Body of pancreas (tissue), 4 donors: ENCODE results near the gene NKTR. TPM values are rescaled to one million over a fixed set of nuclear protein-coding genes. Genes with fewer than 3 reads are reported as not detected.

Source experiments
- ATAC-seq: fragments of 150-250 bp; one replicate; pipeline ENCODE4 v1.9.1; 2016
- DNase-seq, 4 donors: peaks; one replicate each; pipeline ENCODE4 v3.0.0-alpha.2; 2019
- H3K27ac ChIP-seq, 4 donors: fragments of 200-600 bp; sonication (generic); 1 replicate in 3 of 4; 2 replicates in 1 of 4; pipeline versions ENCODE4 v1.5.1 to v1.6.1; 2016 to 2019; ENCODE audit warnings: mild to moderate bottlenecking in 1 of 4, mixed read lengths in 1 of 4, moderate library complexity in 1 of 4
- H3K27me3 ChIP-seq, 2 donors: fragments of 200-600 bp; sonication (generic); one replicate each; pipeline ENCODE4 v1.6.0; 2016; ENCODE audit warnings: mild to moderate bottlenecking in 1 of 2
- H3K36me3 ChIP-seq, 2 donors: fragments of 200-600 bp; sonication (generic); replicated peaks in 1 of 2; 2 replicates each; pipeline ENCODE4 v1.5.1; 2016; ENCODE audit warnings: low read depth in 2 of 2; ENCODE audit not compliant: insufficient read depth in 1 of 2
- H3K4me1 ChIP-seq: fragments of 200-600 bp; sonication (generic); one replicate; pipeline ENCODE4 v1.6.0; 2016
- H3K4me3 ChIP-seq, 2 donors: fragments of 200-600 bp; sonication (generic); 1 replicate in 1 of 2; 2 replicates in 1 of 2; pipeline ENCODE4 v1.5.1; 2016 to 2019
- H3K9me3 ChIP-seq, 3 donors: fragments of 200-600 bp; sonication (generic); 1 replicate in 2 of 3; 2 replicates in 1 of 3; pipeline ENCODE4 v1.5.1; 2016
- POLR2A ChIP-seq, 3 donors: fragments of 450-650 bp; IDR thresholded peaks; one replicate each; pipeline ENCODE4 v1.6.1; 2016; ENCODE audit warnings: antibody characterized with exemption in 3 of 3, mild to moderate bottlenecking in 2 of 3
- WGBS, 2 donors: methylation state at CpG; one replicate each; pipeline ENCODE4 v1.1.5; 2017; 5-methylcytosine and 5-hydroxymethylcytosine counted together
- intact Hi-C: fragments of 100-400 bp; cut with DNase I; formaldehyde crosslinking; loops from one replicate; pipeline ENCODE4 v1.15.1; 2023
- total RNA-seq, 2 donors: library from RNA; depleted of rRNA; stranded (reverse); fragments of >200 nt; gene quantifications; one replicate each; pipeline ENCODE4 v1.1.0, GENCODE V29; 2016
- TF ChIP-seq, protein P1 (sequence below), 7 experiments: fragments of 450-650 bp in 4 of 7; fragments of 200-600 bp in 3 of 7; sonication (generic) in 3 of 7; IDR thresholded peaks; one replicate each; pipeline ENCODE4 v1.5.1; 2016 to 2019; ENCODE audit warnings: antibody characterized with exemption in 7 of 7

The NKTR gene
- total RNA-seq, 2 donors from 2014 or later, result 115 to 128 TPM

DNA sequence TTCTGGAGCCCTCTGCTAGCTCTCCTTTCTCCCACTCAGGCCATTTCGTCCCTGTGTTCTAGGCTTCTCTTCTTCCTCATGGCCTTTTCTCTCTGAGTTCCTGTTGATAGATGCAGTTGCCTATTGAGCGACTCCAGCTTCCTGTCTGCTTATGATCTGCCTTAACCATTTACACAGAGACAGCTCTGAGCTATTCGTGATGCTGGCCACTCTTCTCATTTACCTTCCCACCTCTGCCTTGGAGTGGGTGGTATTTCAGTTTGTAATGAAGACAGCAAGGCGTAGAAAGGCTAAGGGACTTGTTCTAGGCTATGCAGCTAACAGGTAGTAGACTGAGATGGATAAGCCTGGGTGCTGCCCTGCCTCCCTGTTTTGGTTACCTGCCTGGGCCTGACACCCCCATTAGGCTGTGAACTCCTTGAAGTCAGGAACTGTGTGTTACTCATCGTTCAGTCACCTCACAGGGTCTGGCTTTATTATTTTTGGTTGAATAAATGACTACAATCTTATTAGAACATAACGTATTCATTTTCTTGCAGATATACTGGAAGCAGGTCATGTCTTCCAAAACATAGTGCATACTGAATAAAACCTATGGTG, 40.4 kb downstream of the NKTR start:
- WGBS, 2 donors, result 86 to 91% methylated on average over 6 of the region's 6 CpGs
- H3K27ac ChIP-seq, result no peak overlapping the region
- intact Hi-C loops, result no loop called here
- DNase-seq (no peak), ATAC-seq (no peak)
- no peak overlapping the region for H3K4me3 ChIP-seq
- no peaks in the 10 kb centered on the region for H3K9me3 ChIP-seq
- TF ChIP-seq, protein P1, sequence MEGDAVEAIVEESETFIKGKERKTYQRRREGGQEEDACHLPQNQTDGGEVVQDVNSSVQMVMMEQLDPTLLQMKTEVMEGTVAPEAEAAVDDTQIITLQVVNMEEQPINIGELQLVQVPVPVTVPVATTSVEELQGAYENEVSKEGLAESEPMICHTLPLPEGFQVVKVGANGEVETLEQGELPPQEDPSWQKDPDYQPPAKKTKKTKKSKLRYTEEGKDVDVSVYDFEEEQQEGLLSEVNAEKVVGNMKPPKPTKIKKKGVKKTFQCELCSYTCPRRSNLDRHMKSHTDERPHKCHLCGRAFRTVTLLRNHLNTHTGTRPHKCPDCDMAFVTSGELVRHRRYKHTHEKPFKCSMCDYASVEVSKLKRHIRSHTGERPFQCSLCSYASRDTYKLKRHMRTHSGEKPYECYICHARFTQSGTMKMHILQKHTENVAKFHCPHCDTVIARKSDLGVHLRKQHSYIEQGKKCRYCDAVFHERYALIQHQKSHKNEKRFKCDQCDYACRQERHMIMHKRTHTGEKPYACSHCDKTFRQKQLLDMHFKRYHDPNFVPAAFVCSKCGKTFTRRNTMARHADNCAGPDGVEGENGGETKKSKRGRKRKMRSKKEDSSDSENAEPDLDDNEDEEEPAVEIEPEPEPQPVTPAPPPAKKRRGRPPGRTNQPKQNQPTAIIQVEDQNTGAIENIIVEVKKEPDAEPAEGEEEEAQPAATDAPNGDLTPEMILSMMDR (IDR thresholded peaks at IDR 0.05), result no peak
- TF ChIP-seq POLR2A (IDR thresholded peaks at IDR 0.05), result no peak
- H3K27me3 ChIP-seq, result no peaks in the 10 kb centered on the region
- no peaks in the 10 kb centered on the region for H3K4me1 ChIP-seq
- peaks cover 22 to 49% of the 10 kb centered on the region in 2 donors for H3K36me3 ChIP-seq

GRCh38 chr3:42647821-42648459, 47.5 kb downstream of the NKTR start:
- no peaks in the 10 kb centered on the region for H3K27me3 ChIP-seq
- 79 to 86% methylated on average over 5 of the region's 5 CpGs for WGBS, 2 donors
- DNase-seq, result no peak

GRCh38 chr3:42649006-42649405, 48.5 kb downstream of the NKTR start:
- ATAC-seq, result no peak
- WGBS, 2 donors, result 74 to 85% methylated on average over 2 of the region's 2 CpGs
- H3K27ac ChIP-seq, result no peak overlapping the region
- no peaks in the 10 kb centered on the region for H3K27me3 ChIP-seq
- no peak overlapping the region for H3K4me3 ChIP-seq
- DNase-seq, result no peak
- peaks cover 26% of the 10 kb centered on the region for H3K4me1 ChIP-seq
- TF ChIP-seq, protein P1 (IDR thresholded peaks at IDR 0.05), result no peak
- no peak for TF ChIP-seq POLR2A (IDR thresholded peaks at IDR 0.05)
- intact Hi-C loops, result no loop called here
- H3K9me3 ChIP-seq, result no peaks in the 10 kb centered on the region
- peaks cover 0 to 17% of the 10 kb centered on the region in 2 donors for H3K36me3 ChIP-seq

More at GRCh38 chr3:42647821-42648459, 47.5 kb downstream of the NKTR start:
- Histone ChIP-seq H3K36me3 (peaks cover 0 to 24% of the 10 kb centered on the region in 2 donors), H3K9me3 (no peaks in the 10 kb centered on the region), H3K4me1 (peaks cover 16% of the 10 kb centered on the region), H3K27ac (no peak overlapping the region), H3K4me3 (no peak overlapping the region)
- intact Hi-C loops, result no loop called here
- TF ChIP-seq POLR2A (IDR thresholded peaks at IDR 0.05), result no peak
- TF ChIP-seq, protein P1 (IDR thresholded peaks at IDR 0.05), result no peak
- no peak for ATAC-seq

- no peaks in the 10 kb centered on the region for H3K27me3 ChIP-seq
- intact Hi-C loops, result no loop called here
- no peak overlapping the region for H3K27ac ChIP-seq
- peaks cover 28% of the 10 kb centered on the region for H3K4me1 ChIP-seq
- no peak for TF ChIP-seq POLR2A (IDR thresholded peaks at IDR 0.05)
- TF ChIP-seq, protein P1 (IDR thresholded peaks at IDR 0.05), result no peak
- DNase-seq (no peak), ATAC-seq (no peak)
- H3K36me3 ChIP-seq, result peaks cover 0 to 9% of the 10 kb centered on the region in 2 donors
- no peak overlapping the region for H3K4me3 ChIP-seq
- H3K9me3 ChIP-seq, result no peaks in the 10 kb centered on the region
- WGBS, 2 donors, result 80 to 81% methylated on average over 4 of the region's 4 CpGs
These were observed 49.3 kb downstream of the NKTR start for GRCh38 chr3:42649783-42650182.
